HEK293 (cell line): Measurements from ENCODE around the gene THSD7B.
"Not testable (repeated sequence)": the region's sequence is repeated elsewhere in the genome, so short reads cannot be mapped to it uniquely, and the experiment has no call there.

Experiments used
- TCF7L2 ChIP-seq: IDR thresholded peaks from 2 replicates; pipeline ENCODE4 v1.6.1; 2011; ENCODE audit warnings: low read depth, mild to moderate bottlenecking, inconsistent platforms, low read length, moderate library complexity, borderline replicate concordance
- TRIM28 ChIP-seq: IDR thresholded peaks from 2 replicates; pipeline ENCODE4 v1.6.1; 2011; ENCODE audit warnings: low read length, control low read depth, borderline replicate concordance
- ZEB2 ChIP-seq: fragments of 450-650 bp; formaldehyde crosslinking; IDR thresholded peaks from 2 replicates; pipeline ENCODE4 v1.5.1; 2016; ENCODE audit warnings: missing biosample characterization, missing genetic modification characterization
- ZFP3 ChIP-seq: fragments of 450-650 bp; formaldehyde crosslinking; IDR thresholded peaks from 2 replicates; pipeline ENCODE4 v1.5.1; 2016; ENCODE audit warnings: low read depth, missing biosample characterization, missing genetic modification characterization
- ZNF146 ChIP-seq: fragments of 450-650 bp; formaldehyde crosslinking; IDR thresholded peaks from 2 replicates; pipeline ENCODE4 v1.5.1; 2016; ENCODE audit warnings: missing biosample characterization, missing genetic modification characterization
- ZNF747 ChIP-seq: fragments of 450-650 bp; formaldehyde crosslinking; IDR thresholded peaks from 2 replicates; pipeline ENCODE4 v1.5.1; 2016; ENCODE audit warnings: missing biosample characterization, missing genetic modification characterization
- ZSCAN30 ChIP-seq: fragments of 450-650 bp; IDR thresholded peaks from 2 replicates; pipeline ENCODE4 v1.5.1; 2018; ENCODE audit warnings: missing biosample characterization, mild to moderate bottlenecking, missing genetic modification characterization, moderate library complexity
- TF ChIP-seq, protein P1 (sequence below): fragments of 450-650 bp; formaldehyde crosslinking; IDR thresholded peaks from 2 replicates; pipeline ENCODE4 v1.5.1; 2016; ENCODE audit warnings: missing biosample characterization, missing genetic modification characterization
- TF ChIP-seq, protein P2 (sequence below): sonication (generic); formaldehyde crosslinking; IDR thresholded peaks from 2 replicates; pipeline ENCODE4 v1.8.1; 2022; ENCODE audit warnings: mild to moderate bottlenecking, moderate library complexity, missing genetic modification reagents
- TF ChIP-seq, protein P3 (sequence below): fragments of 450-650 bp; formaldehyde crosslinking; IDR thresholded peaks from 2 replicates; pipeline ENCODE4 v1.5.1; 2016; ENCODE audit warnings: missing biosample characterization, missing genetic modification characterization
- TF ChIP-seq, protein P4 (sequence below): fragments of 450-650 bp; formaldehyde crosslinking; IDR thresholded peaks from 2 replicates; pipeline ENCODE4 v1.5.0; 2017; ENCODE audit warnings: missing biosample characterization, missing genetic modification characterization, borderline replicate concordance
- TF ChIP-seq, protein P5 (sequence below): fragments of 450-650 bp; formaldehyde crosslinking; IDR thresholded peaks from 2 replicates; pipeline ENCODE4 v1.5.1; 2016; ENCODE audit warnings: missing biosample characterization, missing genetic modification characterization
- TF ChIP-seq, protein P6 (sequence below): fragments of 450-650 bp; formaldehyde crosslinking; IDR thresholded peaks from 2 replicates; pipeline ENCODE4 v1.5.1; 2016; ENCODE audit warnings: missing biosample characterization, missing genetic modification characterization

DNA sequence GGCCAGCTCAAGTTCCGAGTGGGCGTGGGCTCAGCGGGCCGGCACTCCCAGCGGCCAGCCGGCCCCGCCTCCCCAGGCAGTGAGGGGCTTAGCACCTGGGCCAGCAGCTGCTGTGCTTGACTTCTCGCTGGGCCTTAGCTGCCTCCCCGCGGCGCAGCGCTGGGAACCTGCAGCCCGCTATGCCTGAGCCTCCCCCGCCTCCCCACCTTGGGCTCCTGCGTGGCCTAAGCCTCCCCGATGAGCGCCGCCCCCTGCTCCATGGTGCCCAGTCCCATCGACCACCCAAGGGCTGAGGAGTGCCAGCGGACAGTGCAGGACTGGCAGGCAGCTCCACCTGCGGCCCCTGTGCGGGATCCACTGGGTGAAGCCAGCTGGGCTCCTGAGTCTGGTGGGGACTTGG lies 6.8 kb upstream of the THSD7B start:
- not testable (repeated sequence) for TF ChIP-seq ZNF146 (tag by site-specific recombination); ZFP3 (tag by site-specific recombination); ZSCAN30 (tag by site-specific recombination); TRIM28; ZNF747; TCF7L2; ZEB2 (tag by site-specific recombination)
- TF ChIP-seq, protein P1, sequence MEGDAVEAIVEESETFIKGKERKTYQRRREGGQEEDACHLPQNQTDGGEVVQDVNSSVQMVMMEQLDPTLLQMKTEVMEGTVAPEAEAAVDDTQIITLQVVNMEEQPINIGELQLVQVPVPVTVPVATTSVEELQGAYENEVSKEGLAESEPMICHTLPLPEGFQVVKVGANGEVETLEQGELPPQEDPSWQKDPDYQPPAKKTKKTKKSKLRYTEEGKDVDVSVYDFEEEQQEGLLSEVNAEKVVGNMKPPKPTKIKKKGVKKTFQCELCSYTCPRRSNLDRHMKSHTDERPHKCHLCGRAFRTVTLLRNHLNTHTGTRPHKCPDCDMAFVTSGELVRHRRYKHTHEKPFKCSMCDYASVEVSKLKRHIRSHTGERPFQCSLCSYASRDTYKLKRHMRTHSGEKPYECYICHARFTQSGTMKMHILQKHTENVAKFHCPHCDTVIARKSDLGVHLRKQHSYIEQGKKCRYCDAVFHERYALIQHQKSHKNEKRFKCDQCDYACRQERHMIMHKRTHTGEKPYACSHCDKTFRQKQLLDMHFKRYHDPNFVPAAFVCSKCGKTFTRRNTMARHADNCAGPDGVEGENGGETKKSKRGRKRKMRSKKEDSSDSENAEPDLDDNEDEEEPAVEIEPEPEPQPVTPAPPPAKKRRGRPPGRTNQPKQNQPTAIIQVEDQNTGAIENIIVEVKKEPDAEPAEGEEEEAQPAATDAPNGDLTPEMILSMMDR (tag by site-specific recombination): not testable (repeated sequence)
- TF ChIP-seq, protein P2, sequence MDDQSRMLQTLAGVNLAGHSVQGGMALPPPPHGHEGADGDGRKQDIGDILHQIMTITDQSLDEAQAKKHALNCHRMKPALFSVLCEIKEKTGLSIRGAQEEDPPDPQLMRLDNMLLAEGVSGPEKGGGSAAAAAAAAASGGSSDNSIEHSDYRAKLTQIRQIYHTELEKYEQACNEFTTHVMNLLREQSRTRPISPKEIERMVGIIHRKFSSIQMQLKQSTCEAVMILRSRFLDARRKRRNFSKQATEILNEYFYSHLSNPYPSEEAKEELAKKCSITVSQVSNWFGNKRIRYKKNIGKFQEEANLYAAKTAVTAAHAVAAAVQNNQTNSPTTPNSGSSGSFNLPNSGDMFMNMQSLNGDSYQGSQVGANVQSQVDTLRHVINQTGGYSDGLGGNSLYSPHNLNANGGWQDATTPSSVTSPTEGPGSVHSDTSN: not testable (repeated sequence)
- TF ChIP-seq, protein P3, sequence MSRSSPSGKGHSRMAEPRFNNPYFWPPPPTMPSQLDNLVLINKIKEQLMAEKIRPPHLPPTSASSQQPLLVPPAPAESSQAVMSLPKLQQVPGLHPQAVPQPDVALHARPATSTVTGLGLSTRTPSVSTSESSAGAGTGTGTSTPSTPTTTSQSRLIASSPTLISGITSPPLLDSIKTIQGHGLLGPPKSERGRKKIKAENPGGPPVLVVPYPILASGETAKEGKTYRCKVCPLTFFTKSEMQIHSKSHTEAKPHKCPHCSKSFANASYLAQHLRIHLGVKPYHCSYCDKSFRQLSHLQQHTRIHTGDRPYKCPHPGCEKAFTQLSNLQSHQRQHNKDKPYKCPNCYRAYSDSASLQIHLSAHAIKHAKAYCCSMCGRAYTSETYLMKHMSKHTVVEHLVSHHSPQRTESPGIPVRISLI (tag by site-specific recombination): not testable (repeated sequence)
- TF ChIP-seq, protein P4, sequence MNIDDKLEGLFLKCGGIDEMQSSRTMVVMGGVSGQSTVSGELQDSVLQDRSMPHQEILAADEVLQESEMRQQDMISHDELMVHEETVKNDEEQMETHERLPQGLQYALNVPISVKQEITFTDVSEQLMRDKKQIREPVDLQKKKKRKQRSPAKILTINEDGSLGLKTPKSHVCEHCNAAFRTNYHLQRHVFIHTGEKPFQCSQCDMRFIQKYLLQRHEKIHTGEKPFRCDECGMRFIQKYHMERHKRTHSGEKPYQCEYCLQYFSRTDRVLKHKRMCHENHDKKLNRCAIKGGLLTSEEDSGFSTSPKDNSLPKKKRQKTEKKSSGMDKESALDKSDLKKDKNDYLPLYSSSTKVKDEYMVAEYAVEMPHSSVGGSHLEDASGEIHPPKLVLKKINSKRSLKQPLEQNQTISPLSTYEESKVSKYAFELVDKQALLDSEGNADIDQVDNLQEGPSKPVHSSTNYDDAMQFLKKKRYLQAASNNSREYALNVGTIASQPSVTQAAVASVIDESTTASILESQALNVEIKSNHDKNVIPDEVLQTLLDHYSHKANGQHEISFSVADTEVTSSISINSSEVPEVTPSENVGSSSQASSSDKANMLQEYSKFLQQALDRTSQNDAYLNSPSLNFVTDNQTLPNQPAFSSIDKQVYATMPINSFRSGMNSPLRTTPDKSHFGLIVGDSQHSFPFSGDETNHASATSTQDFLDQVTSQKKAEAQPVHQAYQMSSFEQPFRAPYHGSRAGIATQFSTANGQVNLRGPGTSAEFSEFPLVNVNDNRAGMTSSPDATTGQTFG: not testable (repeated sequence)
- TF ChIP-seq, protein P5, sequence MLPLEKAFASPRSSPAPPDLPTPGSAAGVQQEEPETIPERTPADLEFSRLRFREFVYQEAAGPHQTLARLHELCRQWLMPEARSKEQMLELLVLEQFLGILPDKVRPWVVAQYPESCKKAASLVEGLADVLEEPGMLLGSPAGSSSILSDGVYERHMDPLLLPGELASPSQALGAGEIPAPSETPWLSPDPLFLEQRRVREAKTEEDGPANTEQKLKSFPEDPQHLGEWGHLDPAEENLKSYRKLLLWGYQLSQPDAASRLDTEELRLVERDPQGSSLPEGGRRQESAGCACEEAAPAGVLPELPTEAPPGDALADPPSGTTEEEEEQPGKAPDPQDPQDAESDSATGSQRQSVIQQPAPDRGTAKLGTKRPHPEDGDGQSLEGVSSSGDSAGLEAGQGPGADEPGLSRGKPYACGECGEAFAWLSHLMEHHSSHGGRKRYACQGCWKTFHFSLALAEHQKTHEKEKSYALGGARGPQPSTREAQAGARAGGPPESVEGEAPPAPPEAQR (tag by site-specific recombination): not testable (repeated sequence)
- TF ChIP-seq, protein P6, sequence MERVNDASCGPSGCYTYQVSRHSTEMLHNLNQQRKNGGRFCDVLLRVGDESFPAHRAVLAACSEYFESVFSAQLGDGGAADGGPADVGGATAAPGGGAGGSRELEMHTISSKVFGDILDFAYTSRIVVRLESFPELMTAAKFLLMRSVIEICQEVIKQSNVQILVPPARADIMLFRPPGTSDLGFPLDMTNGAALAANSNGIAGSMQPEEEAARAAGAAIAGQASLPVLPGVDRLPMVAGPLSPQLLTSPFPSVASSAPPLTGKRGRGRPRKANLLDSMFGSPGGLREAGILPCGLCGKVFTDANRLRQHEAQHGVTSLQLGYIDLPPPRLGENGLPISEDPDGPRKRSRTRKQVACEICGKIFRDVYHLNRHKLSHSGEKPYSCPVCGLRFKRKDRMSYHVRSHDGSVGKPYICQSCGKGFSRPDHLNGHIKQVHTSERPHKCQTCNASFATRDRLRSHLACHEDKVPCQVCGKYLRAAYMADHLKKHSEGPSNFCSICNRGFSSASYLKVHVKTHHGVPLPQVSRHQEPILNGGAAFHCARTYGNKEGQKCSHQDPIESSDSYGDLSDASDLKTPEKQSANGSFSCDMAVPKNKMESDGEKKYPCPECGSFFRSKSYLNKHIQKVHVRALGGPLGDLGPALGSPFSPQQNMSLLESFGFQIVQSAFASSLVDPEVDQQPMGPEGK (tag by site-specific recombination): not testable (repeated sequence)
